Left ventricle myocardium inferior (tissue), 1 donor: Measurements from ENCODE around the gene TMEM63B. TPM values are rescaled to one million over a fixed set of nuclear protein-coding genes. Genes with fewer than 3 reads are reported as not detected.

Experiments
- DNase-seq: peaks from one replicate; pipeline ENCODE4 v3.0.0-alpha.2; 2020
- H3K27ac ChIP-seq: fragments of 200-600 bp; replicated peaks from 2 replicates; pipeline ENCODE4 v1.8.0; 2021
- H3K27me3 ChIP-seq: fragments of 200-600 bp; 2 replicates; pipeline ENCODE4 v1.8.0; 2021; ENCODE audit warnings: low read depth
- H3K36me3 ChIP-seq: fragments of 200-600 bp; 2 replicates; pipeline ENCODE4 v1.8.0; 2021
- H3K4me1 ChIP-seq: fragments of 200-600 bp; 2 replicates; pipeline ENCODE4 v1.8.0; 2021
- H3K4me3 ChIP-seq: fragments of 200-600 bp; 2 replicates; pipeline ENCODE4 v1.8.0; 2021; ENCODE audit warnings: mild to moderate bottlenecking, moderate library complexity
- H3K9me3 ChIP-seq: fragments of 200-600 bp; replicated peaks from 2 replicates; pipeline ENCODE4 v1.8.0; 2021
- CTCF ChIP-seq: fragments of 200-600 bp; IDR thresholded peaks from 2 replicates; pipeline ENCODE4 v1.8.0; 2021; ENCODE audit warnings: antibody characterized with exemption, mild to moderate bottlenecking, borderline replicate concordance
- intact Hi-C: fragments of 100-400 bp; cut with micrococcal nuclease; formaldehyde crosslinking; loops from one replicate; pipeline ENCODE4 v1.11.0; 2022
- total RNA-seq: library from RNA; stranded (reverse); fragmentation: NEBNext Ultra II Directional; extraction: Animal tissue kit (Norgen Biotek cat#: 25700); gene quantifications from one replicate; pipeline ENCODE4 v1.2.1, GENCODE V29; 2021
- donor health status: DM: no; HTN: yes; CAD: no; lungs with severe emphysema.

TMEM63B gene
- total RNA-seq, 1 donor from 2014 or later, result 37.2 TPM

GRCh38 chr6:44154067-44154466 lies 26.7 kb downstream of the TMEM63B start:
- no peak for TF ChIP-seq CTCF
- intact Hi-C loops, result no loop called here
- no peaks in the 10 kb centered on the region for H3K9me3 ChIP-seq

GRCh38 chr6:44156494-44157151 lies 29.3 kb downstream of the TMEM63B start:
- no peak for DNase-seq
- intact Hi-C loops, result no loop called here
- peaks cover 4% of the 10 kb centered on the region for H3K4me1 ChIP-seq
- no peak overlapping the region for H3K4me3 ChIP-seq
- peaks cover 5% of the 10 kb centered on the region for H3K36me3 ChIP-seq
- H3K27me3 ChIP-seq, result no peaks in the 10 kb centered on the region
- no peak for TF ChIP-seq CTCF
- no peak overlapping the region for H3K27ac ChIP-seq
- no peaks in the 10 kb centered on the region for H3K9me3 ChIP-seq

More at GRCh38 chr6:44154067-44154466, 26.7 kb downstream of the TMEM63B start:
- no peak for DNase-seq
- Histone ChIP-seq H3K27ac (no peak overlapping the region), H3K36me3 (peaks cover 14% of the 10 kb centered on the region), H3K4me1 (peaks cover 16% of the 10 kb centered on the region), H3K27me3 (no peaks in the 10 kb centered on the region), H3K4me3 (no peak overlapping the region)

GRCh38 chr6:44157152-44157521 lies 29.8 kb downstream of the TMEM63B start:
- no peak for DNase-seq
- no peak for TF ChIP-seq CTCF
- intact Hi-C loops, result no loop called here

GRCh38 chr6:44158770-44159228 lies 31.4 kb downstream of the TMEM63B start, which contains the start of gene CAPN11:
TSS of gene CAPN11 (plus strand) at chr6:44158820. CDS start at chr6:44158849, 29 bp downstream.
- Histone ChIP-seq H3K9me3 (no peaks in the 10 kb centered on the region), H3K36me3 (no peaks in the 10 kb centered on the region), H3K4me1 (no peaks in the 10 kb centered on the region), H3K27me3 (peaks cover 8% of the 10 kb centered on the region), H3K27ac (no peak within 1 kb of the TSS), H3K4me3 (no peak within 1 kb of the TSS)
- no peak for TF ChIP-seq CTCF
- no peak for DNase-seq
- intact Hi-C loops, result no loop called here

More at GRCh38 chr6:44157152-44157521, 29.8 kb downstream of the TMEM63B start:
- Histone ChIP-seq H3K9me3 (no peaks in the 10 kb centered on the region), H3K4me3 (no peak overlapping the region), H3K4me1 (no peaks in the 10 kb centered on the region), H3K36me3 (peaks cover 5% of the 10 kb centered on the region), H3K27me3 (no peaks in the 10 kb centered on the region), H3K27ac (no peak overlapping the region)

- DNase-seq, result no peak
- H3K9me3 ChIP-seq, result no peaks in the 10 kb centered on the region
- H3K4me1 ChIP-seq, result no peaks in the 10 kb centered on the region
- H3K36me3 ChIP-seq, result no peaks in the 10 kb centered on the region
- H3K27ac ChIP-seq, result no peak overlapping the region
- peaks cover 8% of the 10 kb centered on the region for H3K27me3 ChIP-seq
- H3K4me3 ChIP-seq, result no peak overlapping the region
- intact Hi-C loops, result no loop called here
- no peak for TF ChIP-seq CTCF
These were observed 34.6 kb downstream of the TMEM63B start for GRCh38 chr6:44161997-44162338.
